ENCODE data around the gene TRAF2. TPM values are rescaled to one million over a fixed set of nuclear protein-coding genes. Genes with fewer than 3 reads are reported as not detected.

Gene TRAF2
- total and polyA plus RNA-seq, 2 of the 8 experiments (the other 6 are each of a cell fraction or from before 2014, with no cell fraction given): 26.9 to 50.2 TPM

- TF ChIP-seq TCF12 (IDR thresholded peaks at IDR 0.05; ENCODE audit: low read depth, low read length) (no peak), TBP (IDR thresholded peaks at IDR 0.05; ENCODE audit: low read depth, low read length) (no peak), CBX8 (IDR thresholded peaks at IDR 0.05; ENCODE audit: borderline replicate concordance, low read depth, low read length) (no peak), POLR2A (IDR thresholded peaks at IDR 0.05; ENCODE audit: control extremely low read depth in 1 of 2, low read depth in 2 of 2, low read length in 2 of 2) (no peak; a peak in 1 of 3 replicates), CTCF (IDR thresholded peaks at IDR 0.05; ENCODE audit: control extremely low read depth in 1 of 3, insufficient read depth in 1 of 3, low read depth in 1 of 3, low read length in 3 of 3) (peak in 2 of 3 experiments; percentile 89 to 95; a peak in 3 of 4 replicates), FOSL1 (IDR thresholded peaks at IDR 0.05; ENCODE audit: insufficient read depth, low read depth, low read length) (peak; percentile 52; the same call in 1 of the 2 replicates), SP1 (IDR thresholded peaks at IDR 0.05; ENCODE audit: low read depth, low read length) (0 out of 2 replicates have a peak, but pooled peaks have one; percentile 26), KDM1A (IDR thresholded peaks at IDR 0.05; ENCODE audit: borderline replicate concordance, low read length) (no peak), ATF2 (IDR thresholded peaks at IDR 0.05; ENCODE audit: low read length) (no peak), NANOG (IDR thresholded peaks at IDR 0.05; ENCODE audit: insufficient read depth, low read depth, low read length, poor library complexity, severe bottlenecking) (peak; percentile 18), ATF3 (IDR thresholded peaks at IDR 0.05; ENCODE audit: insufficient read depth, low read depth, low read length) (no peak), CBX5 (IDR thresholded peaks at IDR 0.05; ENCODE audit: low read depth, low read length) (no peak), E2F6 (IDR thresholded peaks at IDR 0.05) (no peak), MAFK (IDR thresholded peaks at IDR 0.05; ENCODE audit: low read depth, low read length) (no peak), POU5F1 (IDR thresholded peaks at IDR 0.05; ENCODE audit: low read depth, low read length) (no peak), GABPA (IDR thresholded peaks at IDR 0.05; ENCODE audit: borderline replicate concordance, insufficient read depth, low read length) (no peak; the same call in 1 of the 2 replicates), SP4 (IDR thresholded peaks at IDR 0.05; ENCODE audit: low read length) (no peak), EP300 (IDR thresholded peaks at IDR 0.05; ENCODE audit: borderline replicate concordance in 1 of 2, low read depth in 2 of 2, low read length in 2 of 2) (peak in 1 of 2 experiments; percentile 73; a peak in 1 of 3 replicates)
These were observed 58.4 kb downstream of the TRAF2 start, which contains the start of the genes C8G and FBXW5 (continued) for GRCh38 chr9:136944519-136945332.

Measured in H1 (cell line).